Activated CD4-positive, alpha-beta T cell treated with anti-CD3 and anti-CD28 coated beads, Interleukin-2, amount 50 U/mL, for 24 hours (primary cell): ENCODE measurements around the gene ZCCHC3.
A peak's percentile ranks its signal among the peaks of the same experiment; 100 is the strongest.

ENCODE experiments used
- DNase-seq, 2 donors: peaks; one replicate each; pipeline ENCODE4 v3.0.0-alpha.2; 2020; ENCODE audit warnings: low read depth in 1 of 2, low spot score in 1 of 2

Gene ZCCHC3

GRCh38 chr20:284172-284571 lies 13.2 kb upstream of the ZCCHC3 start:
- no peak for DNase-seq

- DNase-seq, result no peak
Measured at GRCh38 chr20:286508-286907, 10.9 kb upstream of the ZCCHC3 start.

GRCh38 chr20:288956-289692 lies 8.2 kb upstream of the ZCCHC3 start:
- no peak for DNase-seq

- DNase-seq, result no peak
Measured at GRCh38 chr20:289693-290083, 7.7 kb upstream of the ZCCHC3 start.

- DNase-seq, result peak; percentile 58 to 84
Measured at GRCh38 chr20:290084-290831, 7.1 kb upstream of the ZCCHC3 start, which contains the start of gene C20orf96. Gene C20orf96 (minus strand): TSS chr20:290750. CDS start chr20:290610, 140 bp downstream.

GRCh38 chr20:294602-295001 lies 2.8 kb upstream of the ZCCHC3 start:
- no peak for DNase-seq

GRCh38 chr20:295804-296203 lies 1.6 kb upstream of the ZCCHC3 start:
- DNase-seq, result no peak

GRCh38 chr20:297925-298775 lies 780 bp downstream of the ZCCHC3 start:
- DNase-seq, result peak in 1 of 2 donors; percentile 13

- no peak for DNase-seq
Measured at GRCh38 chr20:298776-299391, 1.5 kb downstream of the ZCCHC3 start.

GRCh38 chr20:300345-300990 lies 3.1 kb downstream of the ZCCHC3 start:
- DNase-seq, result no peak

- DNase-seq, result no peak
Measured at GRCh38 chr20:301886-302848, 4.8 kb downstream of the ZCCHC3 start.

GRCh38 chr20:305745-306144 lies 8.4 kb downstream of the ZCCHC3 start:
- DNase-seq, result no peak

GRCh38 chr20:308427-309038 lies 11.2 kb downstream of the ZCCHC3 start:
- DNase-seq, result no peak

GRCh38 chr20:309306-309840 lies 12.0 kb downstream of the ZCCHC3 start:
- DNase-seq, result no peak

GRCh38 chr20:309841-310644 lies 12.7 kb downstream of the ZCCHC3 start:
- DNase-seq, result peak; percentile 44 to 78

- no peak for DNase-seq
Measured at GRCh38 chr20:310645-311044, 13.3 kb downstream of the ZCCHC3 start.

GRCh38 chr20:311609-312008 lies 14.2 kb downstream of the ZCCHC3 start:
- DNase-seq, result no peak

- DNase-seq, result no peak
Measured at GRCh38 chr20:312067-312466, 14.7 kb downstream of the ZCCHC3 start.
